Limb (tissue), 2 donors: ENCODE results near the gene ISM1.
"Not testable (repeated sequence)": the region's sequence is repeated elsewhere in the genome, so short reads cannot be mapped to it uniquely, and the experiment has no call there.

ENCODE experiments used
- DNase-seq, 2 donors: peaks; one replicate each; pipeline ENCODE4 v3.0.0-alpha.2; 2016; ENCODE audit errors: extremely low spot score in 2 of 2

Gene ISM1

GRCh38 chr20:13221673-13222318, 722 bp downstream of the ISM1 start:
- DNase-seq: peak in 1 of 2 donors; percentile 80

DNA sequence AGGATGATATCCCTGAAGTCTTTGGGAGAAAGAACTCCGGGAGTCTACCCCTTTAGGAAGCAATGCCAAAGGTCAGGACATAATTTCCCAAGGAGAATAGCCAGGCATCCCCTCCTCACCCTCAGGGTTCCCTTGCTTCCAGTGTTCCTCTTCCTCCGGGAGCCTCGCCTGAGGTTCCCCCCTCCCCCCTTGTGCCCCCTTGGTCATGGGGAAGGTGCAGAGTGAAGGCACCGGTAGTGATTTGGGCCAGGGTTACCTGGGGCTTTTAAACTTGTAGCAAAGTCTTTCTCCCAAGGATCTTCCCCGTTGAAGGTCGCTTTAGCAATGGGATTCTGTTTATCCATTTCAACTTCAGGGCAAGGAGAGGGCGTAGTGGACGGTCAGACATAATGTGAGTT, 1.2 kb downstream of the ISM1 start:
- DNase-seq: no peak

GRCh38 chr20:13223736-13224520, 2.9 kb downstream of the ISM1 start:
- no peak for DNase-seq

DNA sequence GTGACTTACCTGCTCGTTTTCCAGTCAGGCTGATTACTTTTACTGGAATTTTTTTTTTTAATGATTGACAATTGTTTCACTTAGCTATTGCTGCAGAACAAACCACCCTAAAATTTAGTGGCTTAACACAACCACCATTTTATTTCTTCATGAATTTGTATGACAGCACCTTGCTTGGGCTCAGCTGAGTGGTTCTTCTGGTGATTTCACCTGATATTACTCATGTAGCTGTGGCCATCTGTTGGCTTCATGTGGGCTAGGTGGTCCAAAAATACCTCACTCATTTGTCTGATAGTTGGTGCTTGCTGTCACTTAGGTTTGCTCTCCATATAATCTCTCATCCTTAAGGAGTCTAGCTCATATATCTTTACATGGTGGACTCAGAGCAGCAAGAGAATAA, 5.3 kb downstream of the ISM1 start:
- no peak for DNase-seq

DNA sequence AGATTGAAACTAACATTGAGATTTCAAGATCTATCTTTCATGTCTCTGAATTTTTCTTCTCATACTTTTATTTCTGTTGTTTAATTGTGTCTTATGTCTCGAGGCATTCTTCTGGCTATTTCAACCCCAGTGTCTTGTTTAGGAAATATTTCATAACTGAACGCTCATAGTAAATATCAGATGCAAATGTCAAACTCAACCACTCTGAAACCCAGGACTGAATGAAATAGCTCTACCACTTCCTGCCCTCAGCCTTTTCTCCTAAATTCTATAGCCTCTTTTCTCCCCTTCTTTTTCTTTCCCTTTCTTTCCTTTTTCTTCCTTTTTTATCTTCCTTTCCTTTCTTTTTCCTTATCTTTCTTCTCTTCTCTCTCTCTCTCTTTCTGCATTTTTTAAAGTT, 7.7 kb downstream of the ISM1 start:
- DNase-seq: no peak

GRCh38 chr20:13229538-13229937, 8.5 kb downstream of the ISM1 start:
- no peak for DNase-seq

GRCh38 chr20:13231031-13231752, 10.1 kb downstream of the ISM1 start:
- DNase-seq: no peak

- DNase-seq: no peak
These were observed 11.9 kb downstream of the ISM1 start for GRCh38 chr20:13232999-13233398.

GRCh38 chr20:13234961-13235360, 13.9 kb downstream of the ISM1 start:
- no peak for DNase-seq

DNA sequence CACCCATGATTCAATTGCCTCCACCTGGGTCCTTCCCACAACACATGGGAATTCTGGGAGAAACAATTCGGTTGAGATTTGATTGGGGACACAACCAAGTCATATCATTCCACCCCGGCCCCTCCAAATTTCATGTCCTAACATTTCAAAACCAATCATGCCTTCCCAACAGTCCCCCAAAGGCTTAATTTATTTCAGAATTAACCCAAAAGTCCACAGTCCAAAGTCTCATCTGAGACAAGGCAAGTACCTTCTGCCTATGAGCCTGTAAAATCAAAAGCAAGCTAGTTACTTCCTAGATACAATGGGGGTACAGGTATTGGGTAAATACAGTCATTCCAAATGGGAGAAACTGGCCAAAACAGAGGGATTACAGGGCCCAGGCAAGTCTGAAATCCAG, 15.3 kb downstream of the ISM1 start:
- DNase-seq: not testable (repeated sequence)

DNA sequence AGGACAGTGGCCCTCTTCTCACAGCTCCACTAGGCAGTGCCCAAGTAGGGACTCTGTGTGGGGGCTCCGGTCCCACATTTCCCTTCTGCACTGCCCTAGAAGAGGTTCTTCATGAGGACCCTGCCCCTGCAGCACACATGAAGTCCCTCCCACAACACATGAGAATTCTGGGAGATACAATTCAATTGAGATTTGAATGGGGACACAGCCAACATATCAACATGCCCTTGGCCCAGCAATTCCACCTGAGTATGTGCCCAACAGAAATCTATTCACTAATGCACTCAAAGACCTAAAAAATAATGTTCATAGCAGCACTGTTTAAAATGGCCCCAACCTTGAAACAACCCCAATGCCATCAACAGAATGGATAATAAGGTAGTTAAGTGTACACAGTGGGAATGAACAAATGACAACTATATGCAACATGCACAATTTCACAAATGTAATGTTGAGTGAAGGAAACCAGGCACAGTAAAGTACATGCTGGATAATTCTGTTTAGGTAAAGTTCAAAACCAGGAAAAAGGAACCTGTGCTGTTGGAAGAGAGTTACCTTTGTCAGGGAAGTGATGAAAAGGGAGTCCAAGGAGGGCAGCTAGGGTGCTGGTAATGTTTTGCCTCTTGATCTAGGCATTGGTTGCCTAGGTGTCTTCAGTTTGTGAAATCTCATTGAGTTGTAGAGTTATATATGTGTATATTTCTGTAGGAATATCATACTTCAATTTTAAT, 16.1 kb downstream of the ISM1 start:
- DNase-seq: no peak

DNA sequence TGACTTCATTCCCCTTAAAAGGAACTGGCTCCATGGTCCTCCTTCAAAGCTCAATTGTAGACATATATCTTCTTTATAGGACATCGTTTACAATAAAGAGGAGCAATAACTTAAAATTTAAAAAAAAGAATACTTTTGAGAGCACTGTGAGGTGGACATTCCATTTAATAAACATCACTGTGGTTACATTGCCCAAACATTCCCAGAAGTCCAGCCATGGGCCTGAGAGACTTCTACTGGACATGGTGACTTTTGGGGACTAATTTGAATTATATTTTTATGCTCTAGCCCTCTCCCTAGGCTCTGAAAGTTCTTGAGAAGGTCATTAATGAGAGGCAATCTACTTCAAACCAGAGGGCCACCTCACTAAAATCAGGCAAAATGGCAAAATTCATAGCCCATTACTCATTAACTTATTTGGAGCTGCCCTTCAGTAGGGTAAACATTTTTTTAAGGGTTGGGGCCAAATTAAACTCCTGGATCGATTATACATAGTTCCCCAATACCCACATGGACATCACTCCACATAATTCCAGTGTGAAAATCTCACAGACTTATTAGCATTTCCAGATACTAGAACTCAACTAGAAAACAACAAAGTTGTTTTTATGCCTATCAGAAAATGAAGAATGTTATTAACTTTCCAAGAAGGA, 17.1 kb downstream of the ISM1 start:
- DNase-seq: no peak

DNA sequence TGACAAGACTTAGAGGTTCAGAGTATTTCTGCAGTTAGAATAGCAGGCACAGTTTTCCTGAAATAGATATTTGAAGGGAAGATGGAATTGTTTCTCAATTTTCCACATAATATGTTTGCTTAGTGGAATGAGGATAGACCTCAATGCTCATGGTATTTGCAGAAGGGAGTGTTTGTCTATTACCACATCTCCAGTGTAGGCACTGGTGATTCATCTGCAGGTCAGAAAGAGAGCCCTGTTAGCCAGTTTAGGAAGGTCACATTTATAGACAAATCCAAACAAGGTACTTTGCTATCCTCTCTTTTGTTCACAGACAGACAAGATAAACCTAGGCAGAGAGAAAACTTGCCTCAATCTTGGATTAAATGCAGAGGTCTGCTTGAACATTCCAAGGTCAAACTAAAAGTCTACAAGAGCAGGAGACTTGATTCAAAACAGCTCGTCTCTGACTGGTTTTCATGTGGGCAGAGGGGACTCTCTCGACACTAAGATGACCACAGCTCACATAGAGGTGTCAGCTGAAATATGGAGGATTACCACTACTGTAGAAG, 22.8 kb downstream of the ISM1 start:
- no peak for DNase-seq

GRCh38 chr20:13245250-13245723, 24.2 kb downstream of the ISM1 start:
- DNase-seq: no peak

DNA sequence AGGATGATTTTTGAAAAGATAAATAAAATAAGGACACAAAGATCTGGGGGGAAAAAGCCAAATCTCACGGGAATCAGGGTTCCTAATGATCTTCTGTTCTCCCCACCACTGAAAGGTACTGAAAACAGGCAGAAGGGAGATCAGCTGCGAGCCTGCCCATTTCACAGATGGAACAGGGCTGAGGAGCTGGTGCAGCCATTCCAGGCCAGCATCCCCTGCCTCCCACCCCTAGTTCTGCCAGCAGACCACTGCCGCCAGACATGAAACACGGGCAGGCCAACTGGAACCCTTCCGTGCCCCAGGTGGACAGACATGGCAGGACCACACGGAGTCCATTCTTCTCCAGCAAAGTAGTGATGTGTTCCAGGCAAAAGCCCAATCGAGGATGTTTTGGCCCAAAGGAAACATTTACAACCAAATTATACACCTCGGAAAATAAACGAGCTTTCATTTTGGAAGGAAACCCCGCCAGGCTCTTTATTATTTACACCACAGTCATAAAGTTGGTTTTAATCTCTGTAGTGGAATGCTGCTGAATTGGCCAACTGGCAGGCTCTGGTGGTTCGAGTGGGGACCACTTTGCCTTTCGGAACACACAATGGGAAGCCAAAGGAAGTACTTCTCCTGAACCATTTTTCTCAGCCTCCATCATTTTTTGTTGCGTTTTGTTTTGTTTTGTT, 28.2 kb downstream of the ISM1 start:
- DNase-seq: no peak

- DNase-seq: peak in 1 of 2 donors; percentile 35
These were observed 28.7 kb downstream of the ISM1 start for GRCh38 chr20:13249798-13250170.

GRCh38 chr20:13250251-13250650, 29.2 kb downstream of the ISM1 start:
- DNase-seq: no peak

DNA sequence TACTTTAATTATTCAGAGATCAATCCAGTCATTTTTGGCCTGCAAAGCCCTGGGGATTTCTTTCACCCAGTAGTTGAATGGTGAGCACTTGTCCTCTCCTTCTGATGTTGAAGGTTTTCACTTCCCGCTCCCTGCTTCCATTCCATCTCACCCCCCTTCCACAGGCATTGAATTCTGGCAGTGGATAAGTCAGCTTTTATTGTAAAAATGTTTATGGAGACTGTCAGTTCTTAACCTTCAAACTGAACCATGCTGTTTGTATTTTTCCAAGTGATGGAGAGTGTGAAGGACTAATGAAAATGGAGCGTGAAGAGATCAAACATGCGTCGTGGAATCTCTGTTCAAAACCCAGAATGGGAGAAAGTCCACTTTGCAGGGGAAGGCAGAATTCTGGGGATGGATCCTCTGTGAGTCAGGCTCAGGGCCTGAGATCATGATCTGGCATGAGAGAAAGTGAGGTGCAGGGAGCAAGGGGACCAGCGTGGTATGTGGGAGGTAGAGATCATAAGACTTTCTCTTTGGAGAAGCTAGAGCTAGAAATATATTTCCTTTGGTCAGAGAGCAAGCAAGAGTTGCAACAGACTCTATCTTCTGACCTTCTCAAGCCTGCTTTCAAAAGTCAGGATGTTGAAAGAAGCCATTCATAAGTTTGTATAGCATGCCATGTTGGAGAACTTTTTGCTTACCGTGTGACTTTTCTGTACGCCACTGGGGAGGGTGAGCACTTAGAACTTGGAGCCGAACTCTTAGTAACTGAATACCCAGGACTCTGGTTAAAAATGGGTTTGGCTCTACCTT, 30.2 kb downstream of the ISM1 start:
- peak in 1 of 2 donors; percentile 49 for DNase-seq

DNA sequence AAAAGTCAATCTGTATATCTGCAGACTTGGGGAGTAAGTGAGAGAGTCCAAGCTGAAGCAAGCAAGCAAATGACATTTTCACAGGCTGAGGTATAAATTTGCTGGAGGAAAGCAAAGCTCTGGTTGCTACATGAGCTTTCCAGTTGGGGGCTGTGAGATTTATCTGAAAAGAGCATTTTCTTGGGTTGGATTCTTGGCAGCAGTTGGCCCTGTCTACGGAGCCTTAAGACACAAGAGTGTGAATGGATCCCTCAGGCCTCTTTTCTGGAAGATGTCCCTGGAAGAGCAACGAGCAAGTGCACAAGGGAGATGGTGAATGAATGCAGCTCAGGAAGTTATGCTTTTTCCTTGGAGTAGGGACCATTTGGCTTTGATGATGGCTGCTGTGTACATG, 30.8 kb downstream of the ISM1 start:
- DNase-seq: no peak

DNA sequence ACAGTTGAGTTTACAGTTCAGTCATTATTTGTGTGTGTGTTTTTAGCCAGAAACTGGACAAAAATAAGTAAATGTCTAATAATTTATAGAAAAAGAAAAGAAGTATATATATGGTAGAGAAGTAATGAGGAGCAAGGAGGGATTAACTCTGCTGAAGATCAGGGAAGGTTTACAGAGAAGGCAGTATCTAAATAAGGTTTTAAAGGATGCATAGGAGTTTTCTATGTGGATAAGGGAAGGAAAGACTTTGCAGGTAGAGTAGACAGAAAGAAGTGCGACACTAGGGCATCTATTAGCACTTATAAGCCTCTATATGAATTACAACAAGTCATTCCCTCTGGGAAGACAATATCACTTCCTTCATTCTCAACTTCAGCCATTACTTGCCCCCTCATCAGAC, 34.3 kb downstream of the ISM1 start:
- DNase-seq: no peak
